Kidney epithelial cell (primary cell): Measurements from ENCODE around the gene MBP. TPM values are rescaled to one million over a fixed set of nuclear protein-coding genes. Genes with fewer than 3 reads are reported as not detected.

Source experiments
- DNase-seq: peaks from one replicate; pipeline ENCODE4 v3.0.0-alpha.2; 2010; ENCODE audit warnings: low read depth
- H3K27me3 ChIP-seq: 2 replicates; pipeline ENCODE4 v1.6.0; 2011; ENCODE audit warnings: low read length; ENCODE audit not compliant: control insufficient read depth, insufficient read depth
- H3K36me3 ChIP-seq: 2 replicates; pipeline ENCODE4 v1.5.1; 2011; ENCODE audit warnings: low read length; ENCODE audit not compliant: control insufficient read depth, insufficient read depth
- H3K4me3 ChIP-seq: 2 replicates; pipeline ENCODE4 v1.5.1; 2011; ENCODE audit warnings: low read depth, mild to moderate bottlenecking, control low read depth, low read length
- CTCF ChIP-seq: IDR thresholded peaks from 2 replicates; pipeline ENCODE4 v1.5.1; 2011; ENCODE audit warnings: mild to moderate bottlenecking, moderate library complexity, low read length, control low read depth, inconsistent platforms; ENCODE audit not compliant: insufficient read depth, poor library complexity, severe bottlenecking
- total RNA-seq: library from RNA; depleted of rRNA; stranded (reverse); fragments of >200 nt; gene quantifications from 2 replicates; pipeline ENCODE4 v1.2.3, GENCODE V29; 2015

Gene MBP
- total RNA-seq, 1 donor from 2014 or later = 29.1 TPM

- DNase-seq = no peak
- H3K27me3 ChIP-seq = no peaks in the 10 kb centered on the region
Measured at GRCh38 chr18:77135339-77136075, 2.9 kb upstream of the MBP start.

GRCh38 chr18:77134611-77135010 lies 2.0 kb upstream of the MBP start:
- no peak for TF ChIP-seq CTCF
- H3K27me3 ChIP-seq = no peaks in the 10 kb centered on the region
- no peak for DNase-seq

More at GRCh38 chr18:77135339-77136075, 2.9 kb upstream of the MBP start:
- TF ChIP-seq CTCF = no peak
- H3K4me3 ChIP-seq = no peak overlapping the region
- H3K36me3 ChIP-seq = no peaks in the 10 kb centered on the region

GRCh38 chr18:77133835-77134496 lies 1.4 kb upstream of the MBP start:
- no peak overlapping the region for H3K4me3 ChIP-seq
- TF ChIP-seq CTCF = no peak
- DNase-seq = no peak
- no peaks in the 10 kb centered on the region for H3K36me3 ChIP-seq
- no peaks in the 10 kb centered on the region for H3K27me3 ChIP-seq

More at GRCh38 chr18:77134611-77135010, 2.0 kb upstream of the MBP start:
- Histone ChIP-seq H3K36me3 (no peaks in the 10 kb centered on the region), H3K4me3 (no peak overlapping the region)

- peak overlapping the region; percentile 78 for H3K4me3 ChIP-seq
- no peak for TF ChIP-seq CTCF
- no peaks in the 10 kb centered on the region for H3K36me3 ChIP-seq
- DNase-seq = no peak
- no peaks in the 10 kb centered on the region for H3K27me3 ChIP-seq
Measured at GRCh38 chr18:77133051-77133834, 660 bp upstream of the MBP start.

GRCh38 chr18:77131652-77132368 lies 773 bp downstream of the MBP start:
- Histone ChIP-seq H3K36me3 (no peaks in the 10 kb centered on the region), H3K4me3 (peak overlapping the region; percentile 78), H3K27me3 (no peaks in the 10 kb centered on the region)
- DNase-seq = no peak
- no peak for TF ChIP-seq CTCF
